Type B pancreatic cell (in vitro differentiated cells): ENCODE data around the gene C1orf116. TPM values are rescaled to one million over a fixed set of nuclear protein-coding genes. Genes with fewer than 3 reads are reported as not detected.
A peak's percentile ranks its signal among the peaks of the same experiment; 100 is the strongest.

Experiments
- DNase-seq: peaks from one replicate; pipeline ENCODE4 v3.0.0; 2021; ENCODE audit warnings: mixed read lengths; ENCODE audit not compliant: unreplicated experiment; ENCODE audit errors: extremely low spot score
- H3K27ac Mint-ChIP-seq: 2 replicates; pipeline ENCODE4 v1.8.0; 2021; ENCODE audit warnings: mild to moderate bottlenecking, mixed read lengths
- H3K27me3 Mint-ChIP-seq: 2 replicates; pipeline ENCODE4 v1.8.0; 2021; ENCODE audit warnings: mixed read lengths
- H3K36me3 Mint-ChIP-seq: 2 replicates; pipeline ENCODE4 v1.8.0; 2021; ENCODE audit warnings: mixed read lengths
- H3K4me1 Mint-ChIP-seq: one replicate; pipeline ENCODE4 v1.8.0; 2021; ENCODE audit warnings: mixed read lengths; ENCODE audit not compliant: unreplicated experiment
- H3K4me3 Mint-ChIP-seq: 2 replicates; pipeline ENCODE4 v1.8.0; 2021; ENCODE audit warnings: mild to moderate bottlenecking, mixed read lengths
- H3K9me3 Mint-ChIP-seq: 2 replicates; pipeline ENCODE4 v1.8.0; 2021; ENCODE audit warnings: mixed read lengths
- total RNA-seq: library from RNA; stranded (reverse); gene quantifications from 2 replicates; pipeline ENCODE4 v1.2.1, GENCODE V29; 2021; ENCODE audit warnings: low replicate concordance
- TF ChIP-seq, protein P1 (sequence below): fragments of 200-600 bp; sonication (generic); conservative IDR thresholded peaks from 2 replicates; pipeline ENCODE4 v1.5.0; 2021; ENCODE audit warnings: antibody characterized with exemption, mild to moderate bottlenecking

The C1orf116 gene
- total RNA-seq, 1 donor from 2014 or later = 50.4 TPM

DNA sequence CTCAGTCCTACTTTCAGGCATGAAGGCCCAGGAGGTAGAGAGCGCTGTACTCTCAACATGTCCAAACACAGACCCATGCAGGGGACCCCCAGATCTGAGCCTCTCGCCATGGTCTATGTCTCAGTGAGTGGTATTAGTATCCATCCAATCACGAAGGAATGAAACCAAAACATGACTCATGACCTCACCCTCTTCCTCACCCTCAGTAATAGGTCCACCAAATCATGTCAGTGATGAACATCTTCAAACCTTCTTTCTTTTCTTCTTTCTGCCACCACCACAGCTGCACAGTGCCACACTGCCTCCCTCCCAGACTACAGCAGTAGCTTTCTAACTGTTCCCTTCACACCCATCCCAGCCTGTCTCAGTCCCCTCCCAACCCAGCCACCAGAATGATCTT lies 16.8 kb downstream of the C1orf116 start:
- no peak overlapping the region for H3K4me3 Mint-ChIP-seq
- TF ChIP-seq, protein P1, sequence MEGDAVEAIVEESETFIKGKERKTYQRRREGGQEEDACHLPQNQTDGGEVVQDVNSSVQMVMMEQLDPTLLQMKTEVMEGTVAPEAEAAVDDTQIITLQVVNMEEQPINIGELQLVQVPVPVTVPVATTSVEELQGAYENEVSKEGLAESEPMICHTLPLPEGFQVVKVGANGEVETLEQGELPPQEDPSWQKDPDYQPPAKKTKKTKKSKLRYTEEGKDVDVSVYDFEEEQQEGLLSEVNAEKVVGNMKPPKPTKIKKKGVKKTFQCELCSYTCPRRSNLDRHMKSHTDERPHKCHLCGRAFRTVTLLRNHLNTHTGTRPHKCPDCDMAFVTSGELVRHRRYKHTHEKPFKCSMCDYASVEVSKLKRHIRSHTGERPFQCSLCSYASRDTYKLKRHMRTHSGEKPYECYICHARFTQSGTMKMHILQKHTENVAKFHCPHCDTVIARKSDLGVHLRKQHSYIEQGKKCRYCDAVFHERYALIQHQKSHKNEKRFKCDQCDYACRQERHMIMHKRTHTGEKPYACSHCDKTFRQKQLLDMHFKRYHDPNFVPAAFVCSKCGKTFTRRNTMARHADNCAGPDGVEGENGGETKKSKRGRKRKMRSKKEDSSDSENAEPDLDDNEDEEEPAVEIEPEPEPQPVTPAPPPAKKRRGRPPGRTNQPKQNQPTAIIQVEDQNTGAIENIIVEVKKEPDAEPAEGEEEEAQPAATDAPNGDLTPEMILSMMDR = no peak
- H3K27me3 Mint-ChIP-seq = peaks cover 21% of the 10 kb centered on the region
- peaks cover under 1% of the 10 kb centered on the region for H3K4me1 Mint-ChIP-seq
- peak overlapping the region; percentile 66 for H3K27ac Mint-ChIP-seq
- no peak for DNase-seq
- H3K9me3 Mint-ChIP-seq = no peaks in the 10 kb centered on the region
- H3K36me3 Mint-ChIP-seq = peaks cover 3% of the 10 kb centered on the region

DNA sequence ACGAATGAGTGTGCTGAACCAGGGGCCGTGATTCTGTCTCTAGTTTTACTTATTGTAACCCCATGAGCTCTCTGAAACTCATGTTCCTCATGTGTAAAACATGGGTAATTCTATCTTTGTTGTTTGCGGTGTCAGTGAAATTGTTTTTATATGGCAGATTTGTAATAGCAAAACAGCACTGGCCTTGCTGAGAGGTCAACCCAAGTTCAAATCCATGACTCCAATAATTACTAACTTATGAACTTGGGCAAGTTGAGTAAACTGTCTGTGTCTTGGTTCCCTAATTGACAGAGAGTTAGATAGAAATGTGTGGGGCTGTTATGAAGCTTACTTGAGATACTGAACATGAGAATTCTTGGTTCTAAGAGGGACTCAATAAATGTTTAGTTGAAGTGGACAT lies 17.8 kb downstream of the C1orf116 start:
- TF ChIP-seq, protein P1 = no peak
- H3K4me1 Mint-ChIP-seq = peaks cover 4% of the 10 kb centered on the region
- no peaks in the 10 kb centered on the region for H3K36me3 Mint-ChIP-seq
- H3K4me3 Mint-ChIP-seq = no peak overlapping the region
- H3K27me3 Mint-ChIP-seq = peaks cover 21% of the 10 kb centered on the region
- peak overlapping the region; percentile 66 for H3K27ac Mint-ChIP-seq
- no peaks in the 10 kb centered on the region for H3K9me3 Mint-ChIP-seq
- DNase-seq = no peak

DNA sequence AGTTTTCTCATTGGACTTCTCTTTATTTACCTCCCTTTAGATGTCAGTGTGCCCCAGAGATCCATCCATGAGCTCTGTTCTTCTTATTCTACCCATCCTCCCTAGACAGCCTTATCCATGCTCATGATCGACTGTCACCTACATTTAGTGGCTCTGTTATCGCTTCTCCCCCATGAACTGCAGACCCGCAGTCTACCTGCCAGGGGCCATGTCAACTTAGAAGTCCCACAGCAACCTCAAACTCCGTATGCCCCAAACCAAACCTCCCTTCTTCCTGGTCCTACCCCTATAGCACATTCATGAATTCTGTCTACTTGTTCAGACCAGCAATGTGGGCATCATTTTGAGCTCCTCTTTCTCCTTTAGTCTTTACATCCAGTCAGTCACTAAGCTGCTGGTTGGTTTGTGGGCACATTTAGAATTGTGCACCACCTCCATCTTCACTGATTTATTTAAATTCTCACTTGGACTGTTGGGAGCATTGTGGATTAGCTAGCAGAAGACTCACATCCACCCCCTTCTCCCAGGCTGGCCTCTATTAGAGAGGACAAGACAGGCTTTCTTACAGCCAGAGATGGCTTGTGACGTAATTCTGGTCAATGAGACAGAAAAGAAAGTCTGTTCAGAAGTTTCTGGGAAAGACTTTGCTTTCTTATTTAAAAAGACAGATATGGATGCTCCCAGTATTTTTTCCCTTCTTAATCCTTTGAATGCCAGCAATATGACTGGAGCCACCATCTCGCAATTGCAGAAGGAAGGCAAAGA lies 19.1 kb downstream of the C1orf116 start:
- no peak overlapping the region for H3K4me3 Mint-ChIP-seq
- H3K9me3 Mint-ChIP-seq = no peaks in the 10 kb centered on the region
- H3K27ac Mint-ChIP-seq = no peak overlapping the region
- peaks cover 18% of the 10 kb centered on the region for H3K27me3 Mint-ChIP-seq
- peaks cover 4% of the 10 kb centered on the region for H3K4me1 Mint-ChIP-seq
- no peaks in the 10 kb centered on the region for H3K36me3 Mint-ChIP-seq
- DNase-seq = no peak
- TF ChIP-seq, protein P1 = no peak

DNA sequence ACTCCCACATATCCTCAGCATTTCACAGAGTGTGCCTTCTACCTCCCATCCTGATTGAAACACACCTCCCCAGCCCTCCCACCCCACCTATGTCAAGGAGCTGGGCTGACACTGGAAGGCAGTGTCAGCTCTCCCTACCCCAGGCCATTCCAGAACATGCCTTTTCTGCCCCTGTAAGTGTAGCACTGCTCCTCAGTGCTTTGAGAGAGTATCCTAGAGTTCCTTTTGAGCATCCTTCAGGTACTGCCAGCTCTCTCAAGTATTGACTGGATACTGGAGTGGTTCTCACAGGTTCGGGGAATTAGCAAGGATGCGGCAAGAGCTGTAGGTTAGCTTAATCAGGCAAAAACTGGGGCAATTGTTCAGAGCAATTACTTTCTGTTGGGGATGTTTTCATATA lies 21.8 kb downstream of the C1orf116 start:
- H3K4me3 Mint-ChIP-seq = no peak overlapping the region
- peaks cover 3% of the 10 kb centered on the region for H3K36me3 Mint-ChIP-seq
- peak overlapping the region; percentile 19 for H3K27ac Mint-ChIP-seq
- H3K4me1 Mint-ChIP-seq = peaks cover 15% of the 10 kb centered on the region
- peaks cover 18% of the 10 kb centered on the region for H3K27me3 Mint-ChIP-seq
- TF ChIP-seq, protein P1 = no peak
- H3K9me3 Mint-ChIP-seq = peaks cover 9% of the 10 kb centered on the region
- no peak for DNase-seq

DNA sequence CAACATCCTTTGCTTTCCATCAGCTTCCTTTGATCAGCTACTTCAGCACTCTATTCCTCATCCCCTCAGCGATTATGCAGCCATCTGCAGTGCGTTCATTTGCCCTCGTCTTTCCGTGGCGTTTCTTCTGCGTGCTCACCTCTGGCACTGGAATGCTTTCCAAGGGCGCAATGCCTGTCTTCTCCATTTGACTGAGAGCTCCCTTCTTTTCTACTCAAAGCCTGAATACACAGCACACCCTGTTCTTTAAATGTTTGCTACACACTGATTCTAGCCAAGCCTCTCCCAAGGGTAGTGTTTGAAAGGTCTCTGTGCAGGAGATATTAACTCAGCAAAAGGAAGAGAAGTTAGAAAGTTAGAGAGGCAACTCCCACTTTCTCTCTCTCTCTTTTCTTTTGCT lies 22.6 kb downstream of the C1orf116 start:
- Mint-ChIP-seq H3K27me3 (peaks cover 13% of the 10 kb centered on the region), H3K4me1 (peaks cover 18% of the 10 kb centered on the region), H3K36me3 (peaks cover 3% of the 10 kb centered on the region), H3K4me3 (no peak overlapping the region), H3K9me3 (peaks cover 9% of the 10 kb centered on the region), H3K27ac (peak overlapping the region; percentile 41)
- no peak for DNase-seq
- TF ChIP-seq, protein P1 = no peak
